NCI-H748 (cell line): ENCODE results near the gene MARK2.

Experiments used
- DNase-seq: peaks from one replicate; lab custom pipeline; 2025; ENCODE audit not compliant: unreplicated experiment; lab: John Stamatoyannopoulos, UW

The MARK2 gene

GRCh38 chr11:63920126-63920938, 81.4 kb downstream of the MARK2 start:
- no peak for DNase-seq

- no peak for DNase-seq
Observed at GRCh38 chr11:63920939-63921417, 82.1 kb downstream of the MARK2 start.

- DNase-seq: no peak
Observed at GRCh38 chr11:63922673-63923192, 83.8 kb downstream of the MARK2 start.

- DNase-seq: no peak
Observed at GRCh38 chr11:63923319-63923718, 84.4 kb downstream of the MARK2 start.

GRCh38 chr11:63929616-63930015, 90.7 kb downstream of the MARK2 start:
- DNase-seq: no peak

GRCh38 chr11:63931045-63931444, 92.1 kb downstream of the MARK2 start:
- DNase-seq: no peak

- no peak for DNase-seq
Observed at GRCh38 chr11:63931876-63932275, 93.0 kb downstream of the MARK2 start.

GRCh38 chr11:63933459-63933858, 94.5 kb downstream of the MARK2 start:
- DNase-seq: no peak

- DNase-seq: peak; percentile 72
Observed at GRCh38 chr11:63937713-63938478, 99.0 kb downstream of the MARK2 start.

GRCh38 chr11:63938479-63939396, 99.8 kb downstream of the MARK2 start, which contains the start of gene NAA40:
Gene NAA40 (plus strand): TSS chr11:63939002. CDS start chr11:63939097, 95 bp downstream.
- peak; percentile 99 for DNase-seq

GRCh38 chr11:63939397-63939891, 100.5 kb downstream of the MARK2 start:
- peak; percentile 62 for DNase-seq

- DNase-seq: no peak
Observed at GRCh38 chr11:63940786-63941185, 101.9 kb downstream of the MARK2 start.

GRCh38 chr11:63941901-63942300, 103.0 kb downstream of the MARK2 start:
- no peak for DNase-seq

GRCh38 chr11:63942803-63943202, 103.9 kb downstream of the MARK2 start:
- no peak for DNase-seq

- DNase-seq: no peak
Observed at GRCh38 chr11:63944987-63945386, 106.1 kb downstream of the MARK2 start.

- peak; percentile 65 for DNase-seq
Observed at GRCh38 chr11:63945477-63946163, 106.7 kb downstream of the MARK2 start.

GRCh38 chr11:63951779-63952536, 113.0 kb downstream of the MARK2 start:
- DNase-seq: no peak

- no peak for DNase-seq
Observed at GRCh38 chr11:63952570-63952969, 113.7 kb downstream of the MARK2 start.

- no peak for DNase-seq
Observed at GRCh38 chr11:63958008-63958407, 119.1 kb downstream of the MARK2 start.
